Mammary epithelial cell (primary cell): Measurements from ENCODE around the gene SLC9A9.

Experiments used
- CTCF ChIP-seq, 2 donors: IDR thresholded peaks in 1 of 2; conservative IDR thresholded peaks in 1 of 2; 2 replicates each; pipeline ENCODE4 v1.5.1; 2011 to 2012; ENCODE audit warnings: inconsistent platforms in 2 of 2, low read length in 2 of 2, mild to moderate bottlenecking in 2 of 2, control low read depth in 1 of 2, low read depth in 1 of 2; ENCODE audit not compliant: insufficient read depth in 1 of 2; ENCODE audit errors: extremely low read depth in 1 of 2
- EZH2 ChIP-seq: IDR thresholded peaks from 2 replicates; pipeline ENCODE4 v1.6.1; 2012; ENCODE audit warnings: low read length, inconsistent platforms, borderline replicate concordance

GRCh38 chr3:143605233-143605950, 242.9 kb downstream of the SLC9A9 start:
- TF ChIP-seq CTCF (conservative IDR thresholded peaks at IDR 0.05 in 1 of 2, IDR thresholded peaks at IDR 0.05 in 1 of 2; ENCODE audit: extremely low read depth in 1 of 2, insufficient read depth in 1 of 2, low read depth in 1 of 2, low read length in 2 of 2) (no peak), EZH2 (no peak)
